GM23338 (cell line): ENCODE data around the gene GRM4. TPM values are rescaled to one million over a fixed set of nuclear protein-coding genes. Genes with fewer than 3 reads are reported as not detected.

ENCODE experiments used
- CTCF ChIP-seq, 2 experiments: fragments of 200-600 bp in 1 of 2; sonication (generic) in 1 of 2; conservative IDR thresholded peaks; 2 replicates each; pipeline versions ENCODE4 v1.5.1 to v1.6.1; 2016 to 2017; ENCODE audit warnings: antibody characterized with exemption in 2 of 2, low read depth in 2 of 2, mild to moderate bottlenecking in 2 of 2, moderate library complexity in 1 of 2
- EZH2 ChIP-seq: fragments of 200-600 bp; sonication (generic); IDR thresholded peaks from one replicate; pipeline ENCODE4 v1.8.0; 2017; ENCODE audit warnings: antibody characterized with exemption, mild to moderate bottlenecking, low read depth; ENCODE audit not compliant: unreplicated experiment
- JUNB ChIP-seq: IDR thresholded peaks from one replicate; pipeline ENCODE4 v1.6.1; 2016; ENCODE audit warnings: antibody characterized with exemption; ENCODE audit not compliant: unreplicated experiment
- NANOG ChIP-seq: IDR thresholded peaks from 2 replicates; pipeline ENCODE4 v1.6.1; 2016; ENCODE audit warnings: antibody characterized with exemption, borderline replicate concordance
- POLR2AphosphoS5 ChIP-seq: IDR thresholded peaks from 2 replicates; pipeline ENCODE4 v1.6.1; 2016; ENCODE audit warnings: antibody characterized with exemption, low read depth
- STAT1 ChIP-seq: IDR thresholded peaks from one replicate; pipeline ENCODE4 v1.6.1; 2016; ENCODE audit warnings: antibody characterized with exemption; ENCODE audit not compliant: unreplicated experiment
- ZNF114 ChIP-seq: fragments of 250-450 bp; sonication (Bioruptor Pico); IDR thresholded peaks from 2 replicates; pipeline ENCODE4 v1.5.0; 2020; ENCODE audit warnings: mild to moderate bottlenecking, moderate library complexity
- ZNF331 ChIP-seq: fragments of 250-450 bp; sonication (Bioruptor Pico); IDR thresholded peaks from 2 replicates; pipeline ENCODE4 v1.5.0; 2020; ENCODE audit warnings: low read depth, mild to moderate bottlenecking, moderate library complexity
- polyA plus RNA-seq: library from polyadenylated mRNA; unstranded; fragments of >200 nt; fragmentation: Nextera tagmentation; extraction: Ambion mirVana; gene quantifications from 2 replicates; pipeline ENCODE4 v1.2.1, GENCODE V29; 2016
- total RNA-seq: library from RNA; depleted of rRNA; stranded (reverse); fragments of >200 nt; shearing (Covaris generic); gene quantifications from 2 replicates; pipeline ENCODE4 v1.2.3, GENCODE V29; 2014
- TF ChIP-seq, protein P1 (sequence below): fragments of 250-450 bp; sonication (Bioruptor Pico); IDR thresholded peaks from 2 replicates; pipeline ENCODE4 v1.5.0; 2020; ENCODE audit warnings: mild to moderate bottlenecking, moderate library complexity

Gene GRM4
- total and polyA plus RNA-seq, 2 experiments from 2014 or later: 7.0 to 30.6 TPM

- TF ChIP-seq, protein P1, sequence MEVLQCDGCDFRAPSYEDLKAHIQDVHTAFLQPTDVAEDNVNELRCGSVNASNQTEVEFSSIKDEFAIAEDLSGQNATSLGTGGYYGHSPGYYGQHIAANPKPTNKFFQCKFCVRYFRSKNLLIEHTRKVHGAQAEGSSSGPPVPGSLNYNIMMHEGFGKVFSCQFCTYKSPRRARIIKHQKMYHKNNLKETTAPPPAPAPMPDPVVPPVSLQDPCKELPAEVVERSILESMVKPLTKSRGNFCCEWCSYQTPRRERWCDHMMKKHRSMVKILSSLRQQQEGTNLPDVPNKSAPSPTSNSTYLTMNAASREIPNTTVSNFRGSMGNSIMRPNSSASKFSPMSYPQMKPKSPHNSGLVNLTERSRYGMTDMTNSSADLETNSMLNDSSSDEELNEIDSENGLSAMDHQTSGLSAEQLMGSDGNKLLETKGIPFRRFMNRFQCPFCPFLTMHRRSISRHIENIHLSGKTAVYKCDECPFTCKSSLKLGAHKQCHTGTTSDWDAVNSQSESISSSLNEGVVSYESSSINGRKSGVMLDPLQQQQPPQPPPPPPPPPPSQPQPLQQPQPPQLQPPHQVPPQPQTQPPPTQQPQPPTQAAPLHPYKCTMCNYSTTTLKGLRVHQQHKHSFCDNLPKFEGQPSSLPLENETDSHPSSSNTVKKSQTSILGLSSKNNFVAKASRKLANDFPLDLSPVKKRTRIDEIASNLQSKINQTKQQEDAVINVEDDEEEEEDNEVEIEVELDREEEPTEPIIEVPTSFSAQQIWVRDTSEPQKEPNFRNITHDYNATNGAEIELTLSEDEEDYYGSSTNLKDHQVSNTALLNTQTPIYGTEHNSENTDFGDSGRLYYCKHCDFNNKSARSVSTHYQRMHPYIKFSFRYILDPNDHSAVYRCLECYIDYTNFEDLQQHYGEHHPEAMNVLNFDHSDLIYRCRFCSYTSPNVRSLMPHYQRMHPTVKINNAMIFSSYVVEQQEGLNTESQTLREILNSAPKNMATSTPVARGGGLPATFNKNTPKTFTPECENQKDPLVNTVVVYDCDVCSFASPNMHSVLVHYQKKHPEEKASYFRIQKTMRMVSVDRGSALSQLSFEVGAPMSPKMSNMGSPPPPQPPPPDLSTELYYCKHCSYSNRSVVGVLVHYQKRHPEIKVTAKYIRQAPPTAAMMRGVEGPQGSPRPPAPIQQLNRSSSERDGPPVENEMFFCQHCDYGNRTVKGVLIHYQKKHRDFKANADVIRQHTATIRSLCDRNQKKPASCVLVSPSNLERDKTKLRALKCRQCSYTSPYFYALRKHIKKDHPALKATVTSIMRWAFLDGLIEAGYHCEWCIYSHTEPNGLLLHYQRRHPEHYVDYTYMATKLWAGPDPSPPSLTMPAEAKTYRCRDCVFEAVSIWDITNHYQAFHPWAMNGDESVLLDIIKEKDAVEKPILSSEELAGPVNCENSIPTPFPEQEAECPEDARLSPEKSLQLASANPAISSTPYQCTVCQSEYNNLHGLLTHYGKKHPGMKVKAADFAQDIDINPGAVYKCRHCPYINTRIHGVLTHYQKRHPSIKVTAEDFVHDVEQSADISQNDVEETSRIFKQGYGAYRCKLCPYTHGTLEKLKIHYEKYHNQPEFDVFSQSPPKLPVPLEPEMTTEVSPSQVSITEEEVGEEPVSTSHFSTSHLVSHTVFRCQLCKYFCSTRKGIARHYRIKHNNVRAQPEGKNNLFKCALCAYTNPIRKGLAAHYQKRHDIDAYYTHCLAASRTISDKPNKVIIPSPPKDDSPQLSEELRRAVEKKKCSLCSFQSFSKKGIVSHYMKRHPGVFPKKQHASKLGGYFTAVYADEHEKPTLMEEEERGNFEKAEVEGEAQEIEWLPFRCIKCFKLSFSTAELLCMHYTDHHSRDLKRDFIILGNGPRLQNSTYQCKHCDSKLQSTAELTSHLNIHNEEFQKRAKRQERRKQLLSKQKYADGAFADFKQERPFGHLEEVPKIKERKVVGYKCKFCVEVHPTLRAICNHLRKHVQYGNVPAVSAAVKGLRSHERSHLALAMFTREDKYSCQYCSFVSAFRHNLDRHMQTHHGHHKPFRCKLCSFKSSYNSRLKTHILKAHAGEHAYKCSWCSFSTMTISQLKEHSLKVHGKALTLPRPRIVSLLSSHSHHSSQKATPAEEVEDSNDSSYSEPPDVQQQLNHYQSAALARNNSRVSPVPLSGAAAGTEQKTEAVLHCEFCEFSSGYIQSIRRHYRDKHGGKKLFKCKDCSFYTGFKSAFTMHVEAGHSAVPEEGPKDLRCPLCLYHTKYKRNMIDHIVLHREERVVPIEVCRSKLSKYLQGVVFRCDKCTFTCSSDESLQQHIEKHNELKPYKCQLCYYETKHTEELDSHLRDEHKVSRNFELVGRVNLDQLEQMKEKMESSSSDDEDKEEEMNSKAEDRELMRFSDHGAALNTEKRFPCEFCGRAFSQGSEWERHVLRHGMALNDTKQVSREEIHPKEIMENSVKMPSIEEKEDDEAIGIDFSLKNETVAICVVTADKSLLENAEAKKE (CRISPR knock-in tag): no peak
- no peak for TF ChIP-seq JUNB
- no peak for TF ChIP-seq ZNF114 (CRISPR knock-in tag)
- TF ChIP-seq EZH2: no peak
- no peak for TF ChIP-seq CTCF (conservative IDR thresholded peaks at IDR 0.05; ENCODE audit: low read depth in 2 of 2)
- TF ChIP-seq STAT1: no peak
- no peak for TF ChIP-seq POLR2AphosphoS5
- TF ChIP-seq NANOG: no peak
- TF ChIP-seq ZNF331 (CRISPR knock-in tag): no peak
These were observed 149.8 kb downstream of the GRM4 start (continued) for GRCh38 chr6:33996120-33996475.
